VCaP (cell line): Measurements from ENCODE around the gene NPDC1.

Experiments used
- H3K27ac ChIP-seq: fragments of 450-650 bp; 2 replicates; pipeline ENCODE4 v1.5.1; 2017
- CTCF ChIP-seq: fragments of 450-650 bp; conservative IDR thresholded peaks from 2 replicates; pipeline ENCODE4 v1.5.1; 2017; ENCODE audit warnings: mild to moderate bottlenecking, moderate library complexity

NPDC1 gene

GRCh38 chr9:137057545-137057944 lies 11.6 kb upstream of the NPDC1 start:
- no peak for TF ChIP-seq CTCF
- peak overlapping the region; percentile 77 for H3K27ac ChIP-seq

- TF ChIP-seq CTCF = no peak
- H3K27ac ChIP-seq = peak overlapping the region; percentile 77
Measured at GRCh38 chr9:137056739-137057415, 10.9 kb upstream of the NPDC1 start.

- peak overlapping the region; percentile 77 for H3K27ac ChIP-seq
Measured at GRCh38 chr9:137055385-137056364, 9.7 kb upstream of the NPDC1 start.

GRCh38 chr9:137054932-137055384 lies 9.0 kb upstream of the NPDC1 start:
- peak overlapping the region; percentile 77 for H3K27ac ChIP-seq
- no peak for TF ChIP-seq CTCF

More at GRCh38 chr9:137055385-137056364, 9.7 kb upstream of the NPDC1 start:
- TF ChIP-seq CTCF = no peak

GRCh38 chr9:137053944-137054931 lies 8.3 kb upstream of the NPDC1 start, which contains the start of gene ENTPD2:
Gene ENTPD2 (minus strand): TSS chr9:137054061. CDS start chr9:137053997, 64 bp downstream.
- no peak for TF ChIP-seq CTCF

GRCh38 chr9:137052998-137053943 lies 7.3 kb upstream of the NPDC1 start:
- no peak for TF ChIP-seq CTCF
- peak overlapping the region; percentile 77 for H3K27ac ChIP-seq

More at GRCh38 chr9:137053944-137054931, 8.3 kb upstream of the NPDC1 start, which contains the start of gene ENTPD2:
- H3K27ac ChIP-seq = peak within 1 kb of the TSS; percentile 77
